Vagina (tissue), 2 donors: Measurements from ENCODE around the gene CHN2. TPM values are rescaled to one million over a fixed set of nuclear protein-coding genes. Genes with fewer than 3 reads are reported as not detected.

Experiments
- DNase-seq, 2 donors: peaks; one replicate each; pipeline ENCODE4 v3.0.0-alpha.2; 2017; ENCODE audit errors: extremely low spot score in 2 of 2
- H3K27ac ChIP-seq: fragments of 200-600 bp; sonication (generic); one replicate; pipeline ENCODE4 v1.5.1; 2019
- H3K27me3 ChIP-seq: fragments of 200-600 bp; sonication (generic); one replicate; pipeline ENCODE4 v1.5.1; 2019
- H3K36me3 ChIP-seq, 2 donors: fragments of 200-600 bp; sonication (generic); one replicate each; pipeline ENCODE4 v1.5.1; 2017 to 2019
- H3K4me1 ChIP-seq: fragments of 200-600 bp; sonication (generic); one replicate; pipeline ENCODE4 v1.5.1; 2019
- H3K4me3 ChIP-seq, 2 donors: fragments of 200-600 bp; sonication (generic); 1 replicate in 1 of 2; 2 replicates in 1 of 2; pipeline ENCODE4 v1.5.1; 2016 to 2019
- H3K9me3 ChIP-seq: fragments of 200-600 bp; sonication (generic); one replicate; pipeline ENCODE4 v1.5.1; 2019
- CTCF ChIP-seq, 3 experiments: fragments of 450-650 bp in 2 of 3; fragments of 200-600 bp in 1 of 3; sonication (generic) in 1 of 3; IDR thresholded peaks; one replicate each; pipeline ENCODE4 v1.5.1; 2017 to 2019; ENCODE audit warnings: antibody characterized with exemption in 3 of 3, mild to moderate bottlenecking in 2 of 3, moderate library complexity in 2 of 3
- POLR2A ChIP-seq, 2 donors: fragments of 450-650 bp; IDR thresholded peaks; one replicate each; pipeline ENCODE4 v1.6.1; 2017; ENCODE audit warnings: antibody characterized with exemption in 2 of 2, mild to moderate bottlenecking in 2 of 2, moderate library complexity in 2 of 2
- POLR2AphosphoS5 ChIP-seq, 2 donors: sonication (generic); formaldehyde crosslinking; IDR thresholded peaks; one replicate each; pipeline ENCODE4 v1.9.0; 2017; ENCODE audit warnings: antibody characterized with exemption in 2 of 2, mild to moderate bottlenecking in 2 of 2, low read depth in 1 of 2; ENCODE audit not compliant: insufficient read depth in 1 of 2
- intact Hi-C: fragments of 100-400 bp; cut with DNase I; formaldehyde crosslinking; loops from one replicate; pipeline ENCODE4 v1.15.1; 2023
- total RNA-seq: library from RNA; depleted of rRNA; stranded (reverse); fragments of >200 nt; gene quantifications from one replicate; pipeline ENCODE4 v1.2.3, GENCODE V29; 2016

CHN2 gene
- total RNA-seq, 1 donor from 2014 or later = 11.0 TPM

- H3K27ac ChIP-seq = no peak overlapping the region
- no peak overlapping the region for H3K4me3 ChIP-seq
- intact Hi-C loops = no loop called here
- no peaks in the 10 kb centered on the region for H3K27me3 ChIP-seq
- no peaks in the 10 kb centered on the region for H3K9me3 ChIP-seq
- no peaks in the 10 kb centered on the region for H3K4me1 ChIP-seq
- TF ChIP-seq CTCF (IDR thresholded peaks at IDR 0.05) (no peak), POLR2AphosphoS5 (IDR thresholded peaks at IDR 0.05; ENCODE audit: insufficient read depth in 1 of 2, low read depth in 1 of 2) (no peak), POLR2A (IDR thresholded peaks at IDR 0.05) (no peak)
- no peaks in the 10 kb centered on the region for H3K36me3 ChIP-seq
- no peak for DNase-seq
These were observed 291.0 kb downstream of the CHN2 start for GRCh38 chr7:29485339-29486190.

- Histone ChIP-seq H3K4me1 (no peaks in the 10 kb centered on the region), H3K27me3 (no peaks in the 10 kb centered on the region), H3K9me3 (no peaks in the 10 kb centered on the region), H3K4me3 (no peak overlapping the region), H3K36me3 (no peaks in the 10 kb centered on the region), H3K27ac (no peak overlapping the region)
- TF ChIP-seq CTCF (IDR thresholded peaks at IDR 0.05) = no peak
- no peak for TF ChIP-seq POLR2AphosphoS5 (IDR thresholded peaks at IDR 0.05; ENCODE audit: insufficient read depth in 1 of 2, low read depth in 1 of 2)
- no peak for TF ChIP-seq POLR2A (IDR thresholded peaks at IDR 0.05)
- DNase-seq = no peak
- intact Hi-C loops = no loop called here
These were observed 291.7 kb downstream of the CHN2 start for GRCh38 chr7:29486191-29486700.

- DNase-seq = no peak
- Histone ChIP-seq H3K27me3 (no peaks in the 10 kb centered on the region), H3K9me3 (no peaks in the 10 kb centered on the region), H3K4me3 (no peak overlapping the region), H3K4me1 (no peaks in the 10 kb centered on the region), H3K27ac (no peak overlapping the region), H3K36me3 (no peaks in the 10 kb centered on the region)
- intact Hi-C loops = no loop called here
- no peak for TF ChIP-seq POLR2A (IDR thresholded peaks at IDR 0.05)
- TF ChIP-seq POLR2AphosphoS5 (IDR thresholded peaks at IDR 0.05; ENCODE audit: insufficient read depth in 1 of 2, low read depth in 1 of 2) = no peak
- TF ChIP-seq CTCF (IDR thresholded peaks at IDR 0.05) = no peak
These were observed 292.8 kb downstream of the CHN2 start for GRCh38 chr7:29487424-29487823.

- Histone ChIP-seq H3K27ac (no peak overlapping the region), H3K27me3 (no peaks in the 10 kb centered on the region), H3K4me3 (no peak overlapping the region), H3K9me3 (no peaks in the 10 kb centered on the region), H3K36me3 (no peaks in the 10 kb centered on the region), H3K4me1 (no peaks in the 10 kb centered on the region)
- DNase-seq = no peak
- TF ChIP-seq POLR2A (IDR thresholded peaks at IDR 0.05) (no peak), POLR2AphosphoS5 (IDR thresholded peaks at IDR 0.05; ENCODE audit: insufficient read depth in 1 of 2, low read depth in 1 of 2) (no peak), CTCF (IDR thresholded peaks at IDR 0.05) (no peak)
- intact Hi-C loops = no loop called here
These were observed 293.8 kb downstream of the CHN2 start for GRCh38 chr7:29488203-29488970.
